NCI-H128 (cell line): ENCODE results near the gene GSK3B.
"Not testable (repeated sequence)": the region's sequence is repeated elsewhere in the genome, so short reads cannot be mapped to it uniquely, and the experiment has no call there.

Experiments used
- DNase-seq: peaks from one replicate; lab custom pipeline; 2025; ENCODE audit not compliant: unreplicated experiment; lab: John Stamatoyannopoulos, UW

Gene GSK3B

DNA sequence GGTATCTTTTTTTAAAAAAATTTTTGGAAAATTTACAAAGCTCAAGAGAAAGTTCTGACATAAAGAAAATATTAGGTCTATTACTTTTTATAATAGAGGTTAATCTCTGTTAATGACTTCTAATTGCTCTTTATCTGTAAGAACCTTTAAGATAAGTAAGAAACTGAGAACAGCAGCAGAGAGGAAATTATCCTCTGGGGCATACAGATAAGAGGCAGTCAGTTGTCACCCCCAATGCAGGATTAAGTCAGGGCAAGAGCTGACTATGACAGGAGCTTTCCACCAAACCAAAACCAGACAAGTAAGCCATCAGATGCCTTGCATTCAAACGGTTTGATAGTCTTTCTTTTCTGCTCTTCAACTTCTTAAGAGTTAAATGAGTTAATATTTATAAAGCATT is 149.0 kb downstream of the GSK3B start:
- DNase-seq: no peak

GRCh38 chr3:119944091-119944490 is 150.2 kb downstream of the GSK3B start:
- no peak for DNase-seq

DNA sequence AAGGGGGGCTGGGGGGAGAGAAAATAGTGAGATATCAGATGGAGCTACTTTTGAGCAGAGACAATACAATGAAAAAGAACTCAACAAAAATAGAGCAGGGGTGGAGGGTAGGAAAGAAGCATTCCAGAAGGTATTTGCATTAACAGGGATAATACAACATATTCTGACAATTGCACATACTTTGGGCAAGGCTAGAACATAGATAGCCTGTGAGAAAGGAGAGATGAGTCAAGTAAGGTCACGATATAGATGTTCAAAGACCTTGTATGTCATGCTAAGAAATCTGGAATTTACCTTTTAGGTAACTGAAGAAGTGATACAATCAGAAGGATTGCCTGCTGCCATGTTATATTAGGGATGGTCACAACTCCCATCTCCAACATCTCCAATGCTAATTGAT is 155.2 kb downstream of the GSK3B start:
- no peak for DNase-seq

DNA sequence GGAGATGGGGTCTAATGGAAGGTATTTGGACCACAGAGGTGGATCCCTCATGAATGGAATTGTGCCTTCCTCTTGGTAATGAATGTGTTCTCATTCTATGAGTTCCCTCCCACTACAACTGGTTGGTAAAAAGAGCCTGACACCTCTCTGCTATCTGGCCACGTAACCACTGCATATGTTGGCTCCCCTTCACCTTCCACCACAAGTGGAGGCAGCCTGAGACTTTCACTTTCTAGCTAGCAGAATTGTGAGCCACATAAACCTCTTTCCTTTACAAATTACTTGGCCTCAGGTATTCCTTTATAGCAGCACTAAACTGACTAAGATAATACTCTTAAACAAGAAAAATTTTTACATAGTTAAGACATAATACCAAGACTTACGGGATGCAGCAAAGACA is 157.0 kb downstream of the GSK3B start:
- DNase-seq: no peak

DNA sequence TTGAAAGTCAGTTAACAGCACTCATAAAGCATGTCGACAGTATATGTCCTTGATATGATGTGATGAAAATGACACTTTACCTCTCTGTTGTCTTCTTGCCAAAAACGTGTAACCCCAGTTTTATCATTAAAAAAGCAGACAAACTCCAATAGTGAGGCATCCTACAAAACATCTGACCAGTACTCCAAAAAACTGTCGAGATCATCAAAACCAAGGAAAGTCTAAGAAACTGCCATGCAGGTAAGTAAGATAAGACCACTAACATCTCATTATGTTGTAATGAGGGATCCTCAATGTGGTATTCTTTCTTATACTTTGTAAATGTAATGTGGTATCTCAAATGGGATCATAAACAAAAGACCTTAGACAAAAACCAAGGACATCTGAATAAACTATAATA is 160.0 kb downstream of the GSK3B start:
- no peak for DNase-seq

DNA sequence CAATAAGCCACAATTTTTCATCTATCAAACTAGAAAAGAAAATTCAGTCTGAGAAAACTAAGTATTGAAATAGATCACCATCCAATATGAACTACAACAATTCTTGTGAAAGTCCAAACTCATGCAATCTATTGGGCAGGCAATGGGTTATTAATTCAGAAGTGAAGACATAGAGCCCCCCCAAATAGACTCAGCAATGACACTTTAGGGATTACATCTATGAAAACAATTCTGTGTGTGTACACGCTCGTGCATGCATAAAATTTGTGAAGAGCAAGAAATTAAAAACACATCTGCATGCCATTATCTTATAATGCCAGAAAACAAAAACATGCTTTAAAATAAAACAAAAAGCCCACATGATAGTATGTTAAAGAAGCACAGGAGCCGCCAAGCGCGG is 161.0 kb downstream of the GSK3B start:
- DNase-seq: no peak

- no peak for DNase-seq
Measured at GRCh38 chr3:119930286-119930685, 164.0 kb downstream of the GSK3B start.

DNA sequence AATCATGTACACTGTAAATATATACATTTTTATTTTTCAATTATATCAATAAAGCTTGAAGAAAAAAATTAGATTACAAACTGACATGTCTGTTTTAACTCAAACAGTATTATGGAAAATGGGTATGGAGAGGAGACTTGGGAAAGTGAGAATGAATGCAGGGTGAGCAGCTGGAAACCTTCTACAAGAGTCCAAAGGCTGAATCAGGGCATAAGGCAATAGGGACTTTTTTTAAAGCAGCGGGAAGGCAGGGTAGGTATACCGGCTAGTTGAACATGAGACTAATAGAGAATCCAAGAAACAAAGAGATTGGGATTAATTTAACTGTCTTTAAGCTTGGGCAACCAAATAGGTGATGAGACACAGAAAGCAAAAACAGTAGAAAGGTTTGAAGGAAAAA is 167.1 kb downstream of the GSK3B start:
- no peak for DNase-seq

GRCh38 chr3:119924111-119925094 is 169.8 kb downstream of the GSK3B start:
- DNase-seq: no peak

DNA sequence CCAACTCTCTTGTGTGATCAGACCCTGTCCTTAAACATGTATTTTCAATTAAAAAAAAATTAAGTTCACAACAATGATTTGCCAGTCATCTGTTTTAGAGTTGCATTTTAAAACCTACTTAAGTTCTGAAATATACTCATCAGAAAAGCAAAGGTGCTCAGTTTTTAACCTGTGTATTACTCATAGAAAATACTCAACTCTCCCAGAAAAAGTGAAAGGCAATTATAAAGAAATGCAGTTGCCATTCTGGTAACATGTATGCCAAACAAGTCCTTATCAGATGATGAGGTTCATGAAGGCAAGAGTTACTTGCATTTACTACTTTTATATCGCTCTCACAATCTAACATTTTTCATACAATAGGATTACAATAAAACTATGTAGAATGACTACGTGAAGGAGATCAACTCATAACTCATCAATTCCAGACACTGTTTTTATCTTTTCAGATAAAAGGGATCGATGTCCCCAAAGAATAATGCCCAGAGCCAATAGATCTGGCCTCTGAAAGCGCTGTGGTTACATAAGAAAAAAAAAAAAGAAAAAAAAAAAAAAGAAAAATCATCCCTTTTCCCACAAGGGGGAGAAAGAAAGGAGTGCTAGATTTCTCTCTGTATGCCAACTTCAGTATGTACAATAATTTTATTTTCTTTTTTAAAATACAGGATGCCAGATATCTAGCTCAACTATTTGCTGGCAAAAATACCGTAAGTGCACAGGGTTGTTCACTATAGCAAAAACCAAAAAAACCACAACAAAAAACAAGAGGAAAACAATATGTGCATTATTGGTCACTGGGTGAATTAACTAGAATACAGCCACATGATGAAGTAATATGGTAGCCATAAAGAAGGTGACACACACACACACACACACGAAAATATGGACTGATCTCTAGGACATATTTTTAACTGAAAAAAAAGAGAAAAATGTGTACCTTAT is 175.0 kb downstream of the GSK3B start:
- no peak for DNase-seq

DNA sequence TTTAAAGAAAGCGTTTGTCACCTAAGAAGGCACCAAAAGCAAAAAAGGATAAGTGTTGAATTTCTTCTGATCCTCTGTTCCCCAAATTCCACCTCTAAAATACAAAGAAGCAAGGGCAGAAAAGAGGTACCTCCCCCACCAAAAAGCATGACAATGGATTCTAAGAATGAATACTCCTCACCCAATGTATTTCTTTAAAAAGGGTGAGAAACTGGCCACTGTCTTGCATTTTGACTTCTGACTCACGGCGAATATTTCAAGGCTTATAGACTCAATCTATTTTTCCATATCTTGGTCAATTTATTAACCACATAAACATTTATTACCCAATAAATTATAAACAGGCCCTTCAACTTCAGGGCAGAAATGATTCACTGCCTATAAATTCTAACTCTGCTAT is 181.2 kb downstream of the GSK3B start:
- no peak for DNase-seq

GRCh38 chr3:119912220-119912619 is 182.0 kb downstream of the GSK3B start:
- DNase-seq: no peak

DNA sequence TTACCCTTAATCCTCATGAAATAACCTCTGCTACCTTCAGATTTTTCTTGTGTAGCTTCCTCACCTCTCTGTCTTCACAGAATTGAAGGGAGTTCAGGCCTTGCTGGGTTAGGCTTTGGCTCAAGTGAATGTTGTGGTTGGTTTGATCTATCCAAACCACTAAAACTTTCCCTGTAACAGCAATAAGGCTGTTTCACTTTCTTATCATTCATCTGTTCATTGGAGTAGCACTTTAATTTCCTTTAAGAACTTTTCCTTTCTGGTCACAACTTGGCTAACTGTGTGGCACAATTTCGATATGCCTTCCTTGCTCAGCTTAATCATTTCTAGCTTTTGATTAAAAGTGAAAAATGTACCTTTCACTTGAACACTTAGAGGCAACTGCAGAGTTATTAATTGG is 182.5 kb downstream of the GSK3B start:
- DNase-seq: no peak

- DNase-seq: no peak
Measured at GRCh38 chr3:119902061-119902460, 192.2 kb downstream of the GSK3B start.

- no peak for DNase-seq
Measured at GRCh38 chr3:119901148-119901547, 193.1 kb downstream of the GSK3B start.

DNA sequence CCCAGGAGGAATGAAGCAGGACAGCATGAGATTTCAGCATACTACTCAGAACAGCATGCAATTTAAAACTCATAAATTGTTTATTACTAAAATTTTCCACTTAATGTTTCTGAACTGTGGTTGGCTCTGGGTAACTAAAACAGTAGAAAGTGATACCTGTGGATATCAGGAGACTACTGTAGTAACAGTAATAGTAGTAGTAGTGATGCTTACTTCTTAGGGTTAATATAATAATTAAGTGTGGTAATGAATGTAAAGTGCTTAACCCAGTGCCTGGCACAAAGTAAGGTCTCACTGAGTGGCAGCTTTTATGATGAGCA is 195.1 kb downstream of the GSK3B start:
- no peak for DNase-seq

DNA sequence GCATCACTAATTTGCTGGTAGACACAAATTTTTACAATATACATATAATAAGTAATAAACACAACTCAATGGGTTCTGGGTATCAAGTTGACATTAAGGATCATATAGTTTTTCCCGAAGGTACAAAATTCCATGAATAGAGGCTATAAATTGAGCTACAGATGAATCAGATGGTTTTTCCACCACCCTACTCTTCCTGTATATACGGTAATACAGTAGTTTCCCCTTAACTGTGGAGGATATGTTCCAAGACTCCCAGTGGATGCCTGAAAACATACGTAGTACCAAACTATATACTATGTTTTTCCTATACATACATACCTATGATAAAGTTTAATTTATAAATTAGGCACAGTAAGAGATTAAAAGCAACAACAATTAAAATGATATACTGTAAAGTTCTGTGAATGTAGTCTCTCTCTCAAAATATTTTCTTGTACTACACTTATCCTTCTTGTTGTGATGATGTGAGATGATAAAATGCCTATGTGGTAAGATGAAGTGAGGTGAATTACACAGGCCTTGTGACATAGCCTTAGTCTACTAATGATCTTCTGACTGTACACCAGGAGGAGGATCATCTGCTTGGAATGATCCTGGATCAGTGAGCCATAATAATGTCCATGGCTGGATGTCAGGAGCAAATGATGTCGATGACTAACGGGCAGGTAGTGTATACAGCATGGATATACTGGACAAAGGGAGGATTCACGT is 195.6 kb downstream of the GSK3B start:
- DNase-seq: no peak

GRCh38 chr3:119894195-119894594 is 200.1 kb downstream of the GSK3B start:
- no peak for DNase-seq

- no peak for DNase-seq
Measured at GRCh38 chr3:119893769-119894168, 200.5 kb downstream of the GSK3B start.

DNA sequence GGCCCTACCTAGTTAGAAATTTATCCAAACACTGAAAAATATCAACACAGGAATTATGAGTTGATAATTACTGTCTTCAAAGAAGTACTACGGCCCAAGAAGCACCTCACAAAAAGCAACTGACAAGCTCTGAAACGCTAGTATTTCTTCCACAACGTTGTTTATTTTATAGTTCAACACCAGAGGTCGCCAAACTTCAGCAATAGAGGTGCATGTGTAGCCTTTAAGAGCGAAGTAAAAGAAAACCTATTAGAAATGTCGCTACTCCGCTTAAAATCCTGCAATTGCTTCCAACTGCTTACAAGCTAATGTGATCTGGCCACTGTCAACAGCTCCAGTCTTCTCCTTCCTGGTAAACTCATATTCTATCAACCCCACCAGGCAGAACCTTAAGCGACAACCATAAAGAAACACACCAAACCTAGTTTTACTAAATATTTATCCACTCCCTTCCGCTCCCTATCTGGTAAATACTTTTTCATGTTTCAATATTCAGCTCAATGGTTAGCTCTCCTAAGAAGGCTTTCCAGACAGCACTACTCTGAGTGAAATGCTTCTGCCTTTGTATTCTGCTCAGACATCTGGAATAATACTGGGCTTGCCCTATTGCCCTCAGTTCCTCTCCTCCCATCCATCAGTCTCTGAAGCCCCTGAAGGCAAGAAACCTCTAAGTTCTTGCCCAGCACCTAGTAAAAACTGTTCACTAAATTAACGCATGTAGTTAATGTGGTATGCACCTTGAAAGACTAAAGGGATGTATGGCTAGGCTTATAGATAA is 202.1 kb downstream of the GSK3B start:
- DNase-seq: peak; percentile 29

GRCh38 chr3:119888681-119889080 is 205.6 kb downstream of the GSK3B start:
- not testable (repeated sequence) for DNase-seq
